HG03060 (cell line): ENCODE measurements around the gene HDAC4.

Experiments
- ATAC-seq: cut with Tn5 transposase; IDR thresholded peaks from one replicate; pipeline ENCODE4 v1.9.1; 2021; ENCODE audit warnings: low read depth, moderate number of reproducible peaks; ENCODE audit not compliant: unreplicated experiment

The HDAC4 gene

DNA sequence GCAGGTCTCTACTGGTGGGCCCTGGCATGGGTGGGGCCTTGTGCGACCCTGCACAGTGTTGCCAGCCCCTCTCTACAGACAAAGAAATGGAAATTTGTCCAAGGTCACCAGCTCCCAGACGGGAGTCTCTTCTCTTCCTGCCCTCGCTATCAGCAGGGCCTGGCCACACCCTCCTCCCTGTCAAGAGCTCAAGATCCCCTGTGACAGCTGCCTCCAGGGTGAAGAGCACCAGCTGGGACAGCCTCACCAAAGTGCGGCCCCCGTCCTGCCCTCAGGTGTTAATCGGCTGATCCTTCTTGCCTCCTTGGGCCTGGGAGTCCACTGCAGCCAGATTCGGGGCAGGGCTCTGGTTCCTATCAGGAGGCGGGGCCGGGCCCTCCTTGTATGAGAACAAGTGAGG lies 293.9 kb downstream of the HDAC4 start:
- ATAC-seq: no peak

DNA sequence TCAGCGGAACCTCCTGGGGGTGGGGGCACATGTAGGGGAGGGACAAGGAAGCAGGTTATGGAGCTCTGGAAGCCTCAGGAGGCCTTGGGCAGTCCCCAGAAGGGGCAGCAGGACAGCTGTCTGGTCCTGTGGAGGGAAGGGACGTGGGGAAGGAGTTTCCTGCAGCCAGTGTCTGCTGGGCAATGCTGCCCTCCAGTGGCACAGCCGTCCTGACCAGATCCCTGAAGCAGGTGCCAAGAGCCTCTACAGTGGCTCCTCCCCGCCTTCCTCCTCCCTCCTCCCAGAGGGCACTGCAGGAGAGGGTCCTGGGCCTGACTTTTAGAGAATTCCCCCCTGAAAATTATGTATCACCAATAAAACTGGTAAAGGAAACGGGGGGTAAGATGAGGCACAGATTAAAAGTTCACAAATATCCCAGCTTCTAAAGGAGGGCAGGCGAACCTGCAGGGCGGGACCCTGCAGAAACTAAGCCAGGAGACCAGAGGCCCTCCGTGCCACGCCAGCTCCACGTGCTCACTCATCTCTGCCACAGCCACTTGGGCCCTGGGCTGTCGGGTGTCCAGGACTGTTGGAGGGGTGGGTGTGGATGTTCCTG lies 294.4 kb downstream of the HDAC4 start:
- no peak for ATAC-seq

- no peak for ATAC-seq
Observed at GRCh38 chr2:239105234-239105633, 295.6 kb downstream of the HDAC4 start.

GRCh38 chr2:239104800-239105199 lies 296.0 kb downstream of the HDAC4 start:
- ATAC-seq: no peak

DNA sequence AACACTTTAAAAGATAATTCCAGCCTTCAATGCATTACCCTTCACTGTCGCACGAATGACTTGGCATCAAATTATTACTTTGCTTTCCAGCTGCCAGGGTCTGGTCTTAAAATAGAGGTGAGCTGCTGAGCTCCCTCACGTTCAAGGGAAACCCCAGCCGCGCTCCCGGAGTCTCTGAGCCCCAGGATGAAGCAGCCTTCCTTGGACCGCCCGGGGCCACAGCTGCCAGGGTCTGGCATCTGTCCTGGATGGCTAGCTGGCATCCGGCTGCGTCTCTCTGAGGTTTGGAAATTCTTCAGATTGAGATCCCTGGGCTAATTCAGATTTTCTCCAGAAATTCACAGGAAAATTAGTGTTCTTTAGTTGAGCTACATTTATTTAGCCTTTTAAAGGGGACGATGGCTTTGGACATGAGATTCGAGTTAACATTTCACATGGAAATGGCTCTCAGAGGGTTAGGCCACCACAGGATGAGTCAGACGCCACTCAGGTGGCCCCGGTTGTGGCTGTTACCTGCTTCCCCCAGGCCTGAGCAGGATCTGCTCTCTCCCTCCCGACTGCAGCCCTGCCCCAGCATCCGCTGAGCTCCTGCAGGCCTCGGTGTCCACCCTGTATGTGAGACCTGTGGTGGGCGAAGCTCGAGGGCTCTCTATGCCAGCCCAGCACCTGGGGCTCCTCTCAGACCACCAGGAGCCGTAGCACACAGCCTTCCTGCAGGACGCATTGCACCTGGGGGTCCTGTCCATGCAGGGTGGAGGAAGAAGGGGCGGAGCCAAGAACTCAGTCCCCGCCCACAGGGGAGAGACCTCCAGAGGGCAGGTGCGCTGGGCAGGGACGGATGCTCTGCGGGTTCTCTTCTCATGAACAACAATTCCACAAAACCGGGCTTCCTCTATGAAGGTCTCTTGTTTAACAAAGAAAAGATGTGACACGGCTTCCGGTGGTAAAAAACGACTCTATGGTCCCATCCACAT lies 297.4 kb downstream of the HDAC4 start:
- ATAC-seq: no peak

- no peak for ATAC-seq
Observed at GRCh38 chr2:239102266-239102665, 298.6 kb downstream of the HDAC4 start.

- ATAC-seq: no peak
Observed at GRCh38 chr2:239101807-239102206, 299.0 kb downstream of the HDAC4 start.

DNA sequence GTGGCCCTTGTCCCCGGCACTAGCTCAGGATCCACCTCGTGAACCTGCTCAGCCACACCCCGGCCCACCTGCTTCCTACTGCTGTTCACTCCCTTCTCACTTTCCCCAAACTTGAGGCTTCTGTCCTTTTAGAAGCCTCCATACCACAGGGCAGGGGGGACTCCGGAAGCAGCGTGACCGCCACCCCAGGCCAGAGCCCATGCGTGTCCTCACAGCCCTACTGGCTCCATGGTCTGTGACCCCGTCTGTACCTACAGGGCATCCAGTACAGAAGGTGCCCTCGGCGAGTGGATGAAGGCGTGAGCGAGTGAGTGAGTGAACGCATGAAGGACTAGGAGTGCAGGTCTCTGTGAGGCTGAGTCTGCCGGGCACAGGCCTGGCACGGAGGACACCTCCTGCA lies 299.7 kb downstream of the HDAC4 start:
- no peak for ATAC-seq

- no peak for ATAC-seq
Observed at GRCh38 chr2:239099474-239099873, 301.3 kb downstream of the HDAC4 start.

- ATAC-seq: no peak
Observed at GRCh38 chr2:239098288-239098970, 302.4 kb downstream of the HDAC4 start.

GRCh38 chr2:239097428-239097696 lies 303.5 kb downstream of the HDAC4 start:
- no peak for ATAC-seq

DNA sequence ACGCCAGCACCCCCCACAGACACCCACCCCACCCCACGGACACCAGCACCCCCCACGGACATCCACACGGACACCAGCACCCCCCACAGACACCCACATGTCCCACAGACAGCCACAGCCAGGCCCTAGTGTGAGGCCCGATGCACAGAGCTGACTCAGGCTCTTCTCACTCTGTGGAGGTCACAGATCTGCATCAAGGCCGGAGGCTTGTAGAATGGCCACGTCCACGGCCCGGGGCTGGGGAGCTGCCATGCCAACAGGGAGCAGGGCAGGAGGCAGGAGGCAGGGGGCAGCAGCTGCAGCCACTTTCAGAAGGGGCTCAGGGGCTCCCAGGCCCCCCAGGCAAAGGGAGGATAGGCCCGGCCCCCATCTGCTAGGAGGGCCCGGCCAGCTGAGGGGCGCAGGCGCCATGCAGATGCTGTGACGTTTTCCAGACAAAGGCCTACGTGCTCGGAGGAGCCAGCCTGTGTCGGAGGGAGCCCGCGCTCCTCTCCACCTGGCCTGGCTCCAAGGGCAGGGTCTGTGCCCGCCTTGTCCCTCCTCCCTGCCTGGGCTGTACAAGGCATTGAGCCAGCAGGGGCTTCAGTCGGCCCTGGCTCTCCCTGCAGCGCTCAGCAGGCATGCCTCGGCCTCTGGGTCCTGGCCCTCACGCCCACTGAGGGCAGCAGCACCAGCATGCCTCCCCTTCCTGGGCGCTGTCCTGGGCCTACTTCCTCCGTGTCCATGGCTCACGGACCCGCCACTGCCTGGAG lies 304.0 kb downstream of the HDAC4 start:
- ATAC-seq: no peak

DNA sequence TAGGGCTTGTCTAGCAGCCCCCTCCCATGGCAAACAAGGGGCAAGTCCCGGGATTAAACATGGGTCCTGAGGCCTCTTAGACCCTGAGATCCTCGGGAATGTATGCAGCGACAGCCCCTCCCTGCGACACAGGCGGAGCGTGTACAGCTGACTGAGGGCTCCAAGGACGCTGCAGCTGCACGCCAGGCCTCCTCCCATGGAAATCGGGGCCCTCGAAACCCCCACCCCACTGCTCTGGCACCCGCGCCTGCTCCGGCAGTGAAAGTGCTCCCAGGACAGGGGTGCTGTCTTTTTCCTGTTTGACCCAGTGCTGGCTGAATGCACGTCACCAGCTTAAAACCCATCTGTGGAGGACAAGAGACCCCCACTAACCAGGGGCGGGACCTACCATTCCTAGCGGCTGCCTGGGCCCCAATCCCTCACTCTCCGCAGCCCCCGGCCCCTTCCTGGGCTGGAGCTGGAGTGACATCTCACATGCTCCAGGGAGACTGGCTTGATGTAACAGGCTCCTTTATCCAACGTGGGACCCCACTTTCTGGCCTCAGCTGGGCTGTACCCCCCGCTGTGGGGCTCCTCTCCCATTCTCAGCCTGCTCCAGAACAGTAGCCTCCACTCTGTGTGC lies 305.2 kb downstream of the HDAC4 start:
- ATAC-seq: no peak

GRCh38 chr2:239094867-239095266 lies 306.0 kb downstream of the HDAC4 start:
- no peak for ATAC-seq

- ATAC-seq: no peak
Observed at GRCh38 chr2:239093952-239094351, 306.9 kb downstream of the HDAC4 start.

DNA sequence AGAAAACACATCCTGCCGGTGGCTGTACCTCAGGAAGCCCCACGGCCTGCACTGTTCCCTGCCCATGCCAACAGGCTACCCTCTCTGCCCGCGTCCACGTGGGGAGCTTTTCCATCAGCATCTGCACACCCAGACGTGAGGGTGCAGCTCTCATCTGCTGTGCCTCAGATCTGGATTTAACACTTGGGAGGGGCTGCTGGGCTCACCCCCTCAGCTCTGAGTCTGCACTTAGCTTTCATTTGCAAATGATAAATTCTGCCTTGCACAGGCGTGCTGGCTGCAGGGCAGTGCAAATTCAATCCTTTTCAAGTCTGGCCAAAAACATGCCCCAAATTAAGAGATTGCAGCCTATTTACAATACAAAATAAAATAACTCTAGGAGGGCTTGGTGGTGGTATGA lies 307.3 kb downstream of the HDAC4 start:
- ATAC-seq: no peak

DNA sequence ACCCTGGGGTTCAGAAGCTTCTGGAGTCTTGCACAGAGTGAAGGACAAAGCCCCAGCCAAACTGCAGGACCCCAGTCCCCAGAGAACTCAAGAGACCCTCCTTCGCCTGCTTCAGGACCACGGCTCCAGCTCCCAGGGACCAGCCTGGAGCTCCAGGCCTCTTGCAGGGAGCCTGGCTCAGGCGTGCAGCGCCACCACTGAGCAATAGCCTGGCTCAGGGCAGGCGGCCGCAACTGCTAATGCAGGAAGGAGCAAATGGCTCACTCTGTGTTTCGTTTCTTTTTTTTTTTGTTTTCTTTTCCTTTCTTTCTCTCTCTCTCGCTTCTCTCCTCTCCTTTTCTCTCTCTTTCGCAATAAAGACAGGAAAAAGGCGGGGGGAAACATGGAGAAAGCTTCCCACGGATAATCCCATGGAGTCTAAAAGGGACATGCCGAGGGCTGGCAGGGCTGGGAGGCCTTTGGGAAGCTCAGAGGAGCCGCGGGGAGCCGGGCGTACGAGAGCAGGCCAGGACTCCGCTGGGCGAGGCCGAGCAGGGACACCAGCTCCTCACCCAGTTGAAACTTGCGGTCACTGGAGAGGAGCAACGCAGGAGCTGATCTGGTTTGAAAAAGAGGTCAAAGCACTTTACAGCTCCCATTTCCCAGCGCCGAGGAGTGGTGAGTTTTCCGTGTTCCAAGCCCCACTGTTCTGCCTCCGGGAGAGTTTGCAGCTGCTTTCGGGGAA lies 308.1 kb downstream of the HDAC4 start:
- ATAC-seq: no peak

DNA sequence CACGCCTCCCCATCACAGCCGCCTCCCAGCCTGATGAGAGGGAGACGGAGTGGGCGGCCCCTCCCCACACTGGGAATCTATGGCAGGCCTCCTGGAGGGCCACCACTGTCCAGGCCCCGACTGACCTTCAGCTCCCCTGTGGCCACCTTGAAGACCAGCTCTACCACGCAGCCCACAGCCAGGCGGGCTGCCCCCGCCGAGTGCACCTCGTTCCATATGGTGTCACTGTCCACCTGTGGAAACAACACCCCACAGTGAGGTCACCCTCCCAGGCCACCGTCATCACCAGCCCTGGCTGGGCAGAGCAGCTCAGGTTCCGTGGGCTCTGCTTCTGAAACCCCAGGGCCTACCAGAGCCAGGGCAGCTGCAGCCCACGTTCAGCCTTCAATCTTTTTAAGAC lies 310.9 kb downstream of the HDAC4 start:
- ATAC-seq: no peak

GRCh38 chr2:239087046-239087710 lies 313.6 kb downstream of the HDAC4 start:
- ATAC-seq: no peak
